ENCODE measurements around the gene NDP.
"Not testable (repeated sequence)": the region's sequence is repeated elsewhere in the genome, so short reads cannot be mapped to it uniquely, and the experiment has no call there.

The NDP gene

DNA sequence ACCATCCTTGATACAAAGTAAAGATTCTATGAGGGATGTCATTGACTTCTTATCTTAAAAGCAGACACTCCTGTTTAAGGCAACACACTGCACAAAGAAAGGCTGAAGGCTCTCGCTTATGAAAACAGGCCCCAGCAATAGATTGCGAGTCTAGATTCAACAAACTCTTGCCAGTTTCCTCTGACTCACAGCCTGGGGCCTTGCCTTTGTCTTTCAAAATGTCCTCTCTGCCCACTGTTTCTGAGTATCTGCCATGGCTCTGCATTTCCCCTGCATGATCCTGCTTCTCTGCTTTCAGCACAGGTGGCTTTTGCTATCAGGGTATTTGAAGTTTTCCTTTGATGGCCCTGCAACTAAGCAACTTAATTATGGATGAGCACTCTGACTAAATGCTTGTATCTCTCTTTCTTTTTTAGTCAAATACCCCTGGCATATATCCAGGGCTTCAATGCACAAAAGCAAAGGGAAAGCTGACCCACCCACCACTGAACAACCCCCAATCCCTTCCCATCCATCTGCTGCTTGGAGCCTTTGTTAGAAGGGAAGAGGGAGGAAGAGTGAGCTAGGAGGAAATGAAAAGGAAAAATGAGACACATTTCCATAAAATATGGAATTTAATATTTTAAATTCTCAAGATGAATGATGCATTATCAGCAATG is 32.2 kb downstream of the NDP start:
- Histone ChIP-seq H2AFZ (ENCODE audit: low read depth, low read length) (no peak overlapping the region), H3K27ac (ENCODE audit: low read length) (no peak overlapping the region), H3K4me3 (ENCODE audit: low read depth in 1 of 2, low read length in 2 of 2) (no peak overlapping the region), H3K4me1 (ENCODE audit: insufficient read depth, low read length) (no peaks in the 10 kb centered on the region), H3K4me2 (ENCODE audit: insufficient read depth, low read length) (no peak overlapping the region), H4K20me1 (ENCODE audit: insufficient read depth, low read length) (no peaks in the 10 kb centered on the region), H3K79me2 (ENCODE audit: insufficient read depth, low read length) (no peaks in the 10 kb centered on the region), H3K9me3 (ENCODE audit: insufficient read depth, low read length, severe bottlenecking) (no peaks in the 10 kb centered on the region), H3K36me3 (ENCODE audit: insufficient read depth, low read length) (no peaks in the 10 kb centered on the region), H3K27me3 (ENCODE audit: insufficient read depth, low read length, poor library complexity) (no peaks in the 10 kb centered on the region), H3K9ac (ENCODE audit: low read depth, low read length) (no peak overlapping the region)
- no peak for ATAC-seq (ENCODE audit: insufficient read depth, low read depth)
- TF ChIP-seq CTCF (IDR thresholded peaks at IDR 0.05; ENCODE audit: borderline replicate concordance, extremely low read depth, low read length, poor library complexity, severe bottlenecking) (no peak), EZH2 (IDR thresholded peaks at IDR 0.05; ENCODE audit: borderline replicate concordance, low read depth, low read length, severe bottlenecking) (no peak)
- DNase-seq, result no peak

GRCh38 chrX:43939187-43939926 is 33.8 kb downstream of the NDP start:
- Histone ChIP-seq H3K4me2 (ENCODE audit: insufficient read depth, low read length) (no peak overlapping the region), H3K27me3 (ENCODE audit: insufficient read depth, low read length, poor library complexity) (no peaks in the 10 kb centered on the region), H3K4me3 (ENCODE audit: low read depth in 1 of 2, low read length in 2 of 2) (no peak overlapping the region), H3K9ac (ENCODE audit: low read depth, low read length) (no peak overlapping the region), H3K4me1 (ENCODE audit: insufficient read depth, low read length) (no peaks in the 10 kb centered on the region), H2AFZ (ENCODE audit: low read depth, low read length) (no peak overlapping the region), H4K20me1 (ENCODE audit: insufficient read depth, low read length) (no peaks in the 10 kb centered on the region), H3K79me2 (ENCODE audit: insufficient read depth, low read length) (no peaks in the 10 kb centered on the region), H3K9me3 (ENCODE audit: insufficient read depth, low read length, severe bottlenecking) (no peaks in the 10 kb centered on the region), H3K27ac (ENCODE audit: low read length) (no peak overlapping the region), H3K36me3 (ENCODE audit: insufficient read depth, low read length) (no peaks in the 10 kb centered on the region)
- TF ChIP-seq EZH2 (IDR thresholded peaks at IDR 0.05; ENCODE audit: borderline replicate concordance, low read depth, low read length, severe bottlenecking) (no peak), CTCF (IDR thresholded peaks at IDR 0.05; ENCODE audit: borderline replicate concordance, extremely low read depth, low read length, poor library complexity, severe bottlenecking) (no peak)
- DNase-seq (no peak), ATAC-seq (ENCODE audit: insufficient read depth, low read depth) (no peak)

DNA sequence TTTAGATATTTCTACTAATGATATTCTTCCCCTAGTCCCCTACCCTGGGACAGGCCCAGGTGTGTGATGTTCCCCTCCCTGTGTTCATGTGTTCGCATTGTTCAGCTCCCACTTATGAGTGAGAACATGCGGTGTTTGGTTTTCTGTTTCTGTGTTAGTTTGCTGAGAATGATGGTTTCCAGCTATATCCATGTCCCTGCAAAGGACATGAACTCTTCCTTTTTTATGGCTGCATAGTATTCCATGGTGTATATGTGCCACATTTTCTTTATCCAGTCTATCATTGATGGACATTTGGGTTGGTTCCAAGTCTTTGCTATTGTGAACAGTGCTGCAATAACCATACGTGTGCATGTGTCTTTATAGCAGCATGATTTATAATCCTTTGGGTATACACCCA is 51.2 kb downstream of the NDP start:
- not testable (repeated sequence) for H3K4me1 ChIP-seq (ENCODE audit: insufficient read depth, low read length); H3K27ac ChIP-seq (ENCODE audit: low read length); H3K36me3 ChIP-seq (ENCODE audit: insufficient read depth, low read length); H3K4me3 ChIP-seq (ENCODE audit: low read depth in 1 of 2, low read length in 2 of 2); H3K79me2 ChIP-seq (ENCODE audit: insufficient read depth, low read length); H2AFZ ChIP-seq (ENCODE audit: low read depth, low read length); H3K27me3 ChIP-seq (ENCODE audit: insufficient read depth, low read length, poor library complexity); DNase-seq; H4K20me1 ChIP-seq (ENCODE audit: insufficient read depth, low read length); ATAC-seq (ENCODE audit: insufficient read depth, low read depth); H3K9me3 ChIP-seq (ENCODE audit: insufficient read depth, low read length, severe bottlenecking); H3K9ac ChIP-seq (ENCODE audit: low read depth, low read length); H3K4me2 ChIP-seq (ENCODE audit: insufficient read depth, low read length)

DNA sequence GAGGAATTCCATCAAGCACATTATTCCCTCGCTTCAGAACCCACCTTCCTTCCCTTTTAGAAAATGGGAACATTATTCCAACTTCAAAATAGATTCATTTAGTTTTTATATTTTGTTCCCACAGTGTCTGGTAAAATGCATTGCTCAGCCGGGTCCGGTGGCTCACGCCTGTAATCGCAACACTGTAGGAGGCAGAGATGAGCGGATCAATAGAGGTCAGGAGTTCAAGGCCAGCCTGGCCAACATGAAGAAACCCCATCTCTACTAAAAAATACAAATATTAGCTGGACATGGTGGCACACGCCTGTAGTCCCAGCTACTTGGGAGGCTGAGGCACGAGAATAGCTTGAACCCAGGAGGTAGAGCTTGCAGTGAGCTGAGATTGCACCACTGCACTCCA is 62.4 kb downstream of the NDP start:
- H3K27me3 ChIP-seq (ENCODE audit: insufficient read depth, low read length, poor library complexity); H3K9me3 ChIP-seq (ENCODE audit: insufficient read depth, low read length, severe bottlenecking); H3K27ac ChIP-seq (ENCODE audit: low read length); ATAC-seq (ENCODE audit: insufficient read depth, low read depth); DNase-seq; H3K36me3 ChIP-seq (ENCODE audit: insufficient read depth, low read length); H3K4me2 ChIP-seq (ENCODE audit: insufficient read depth, low read length); H3K9ac ChIP-seq (ENCODE audit: low read depth, low read length); H3K4me1 ChIP-seq (ENCODE audit: insufficient read depth, low read length); H3K4me3 ChIP-seq (ENCODE audit: low read depth in 1 of 2, low read length in 2 of 2); H3K79me2 ChIP-seq (ENCODE audit: insufficient read depth, low read length); H4K20me1 ChIP-seq (ENCODE audit: insufficient read depth, low read length); H2AFZ ChIP-seq (ENCODE audit: low read depth, low read length): not testable (repeated sequence)

All from DND-41 (cell line).